ENCODE data around the gene GBP6.
"Not testable (repeated sequence)": the region's sequence is repeated elsewhere in the genome, so short reads cannot be mapped to it uniquely, and the experiment has no call there.

Gene GBP6

DNA sequence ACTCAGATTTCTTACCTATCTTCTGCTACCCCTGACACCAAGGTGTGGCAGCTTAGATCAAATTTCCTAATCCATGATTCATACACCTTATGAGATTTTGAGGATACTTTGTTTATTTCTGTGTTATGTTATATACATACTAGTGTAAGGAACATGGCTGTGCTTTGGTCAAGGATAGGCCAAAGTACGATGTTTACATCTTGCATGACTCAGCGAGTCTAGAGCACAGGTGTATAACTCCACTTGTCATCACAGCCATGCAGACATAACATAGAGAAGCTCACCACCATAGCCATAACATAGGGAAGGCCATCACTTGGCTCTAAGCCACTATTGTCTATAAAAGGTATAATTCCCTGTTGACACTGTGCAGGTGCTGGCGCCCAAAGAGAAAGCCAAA lies 61.2 kb downstream of the GBP6 start:
- no peak overlapping the region for H3K4me3 ChIP-seq (ENCODE audit: low read length)
- H4K20me1 ChIP-seq (ENCODE audit: insufficient read depth, low read length), result no peaks in the 10 kb centered on the region
- H2AFZ ChIP-seq (ENCODE audit: low read depth, low read length), result no peak overlapping the region
- no peak overlapping the region for H3K9ac ChIP-seq (ENCODE audit: low read length)
- H3K36me3 ChIP-seq (replicated peaks; ENCODE audit: low read depth, low read length), result no peaks in the 10 kb centered on the region
- H3K9me3 ChIP-seq (ENCODE audit: insufficient read depth, low read length), result no peaks in the 10 kb centered on the region
- H3K27ac ChIP-seq (ENCODE audit: low read length), result no peak overlapping the region
- TF ChIP-seq, protein P1, sequence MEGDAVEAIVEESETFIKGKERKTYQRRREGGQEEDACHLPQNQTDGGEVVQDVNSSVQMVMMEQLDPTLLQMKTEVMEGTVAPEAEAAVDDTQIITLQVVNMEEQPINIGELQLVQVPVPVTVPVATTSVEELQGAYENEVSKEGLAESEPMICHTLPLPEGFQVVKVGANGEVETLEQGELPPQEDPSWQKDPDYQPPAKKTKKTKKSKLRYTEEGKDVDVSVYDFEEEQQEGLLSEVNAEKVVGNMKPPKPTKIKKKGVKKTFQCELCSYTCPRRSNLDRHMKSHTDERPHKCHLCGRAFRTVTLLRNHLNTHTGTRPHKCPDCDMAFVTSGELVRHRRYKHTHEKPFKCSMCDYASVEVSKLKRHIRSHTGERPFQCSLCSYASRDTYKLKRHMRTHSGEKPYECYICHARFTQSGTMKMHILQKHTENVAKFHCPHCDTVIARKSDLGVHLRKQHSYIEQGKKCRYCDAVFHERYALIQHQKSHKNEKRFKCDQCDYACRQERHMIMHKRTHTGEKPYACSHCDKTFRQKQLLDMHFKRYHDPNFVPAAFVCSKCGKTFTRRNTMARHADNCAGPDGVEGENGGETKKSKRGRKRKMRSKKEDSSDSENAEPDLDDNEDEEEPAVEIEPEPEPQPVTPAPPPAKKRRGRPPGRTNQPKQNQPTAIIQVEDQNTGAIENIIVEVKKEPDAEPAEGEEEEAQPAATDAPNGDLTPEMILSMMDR (IDR thresholded peaks at IDR 0.05; ENCODE audit: low read depth, low read length), result no peak
- H3K79me2 ChIP-seq (ENCODE audit: low read length), result no peaks in the 10 kb centered on the region
- H3K4me1 ChIP-seq (ENCODE audit: low read length), result peaks cover 13% of the 10 kb centered on the region
- H3K4me2 ChIP-seq (ENCODE audit: low read length), result no peak overlapping the region
- H3K27me3 ChIP-seq (ENCODE audit: low read depth, low read length), result peaks cover 10% of the 10 kb centered on the region; the same call in 1 of the 2 replicates

GRCh38 chr1:89429062-89429461 lies 65.2 kb downstream of the GBP6 start:
- Histone ChIP-seq H4K20me1 (ENCODE audit: insufficient read depth, low read length) (no peaks in the 10 kb centered on the region), H3K9me3 (ENCODE audit: insufficient read depth, low read length) (no peaks in the 10 kb centered on the region), H3K4me2 (ENCODE audit: low read length) (peak overlapping the region; percentile 36), H3K27me3 (ENCODE audit: low read depth, low read length) (peaks cover 10% of the 10 kb centered on the region), H3K4me3 (ENCODE audit: low read length) (no peak overlapping the region), H2AFZ (ENCODE audit: low read depth, low read length) (no peak overlapping the region), H3K27ac (ENCODE audit: low read length) (no peak overlapping the region), H3K9ac (ENCODE audit: low read length) (no peak overlapping the region), H3K36me3 (replicated peaks; ENCODE audit: low read depth, low read length) (no peaks in the 10 kb centered on the region), H3K79me2 (ENCODE audit: low read length) (no peaks in the 10 kb centered on the region), H3K4me1 (ENCODE audit: low read length) (peaks cover 13% of the 10 kb centered on the region)
- no peak for TF ChIP-seq EZH2phosphoT487 (IDR thresholded peaks at IDR 0.05; ENCODE audit: low read depth)
- TF ChIP-seq, protein P1 (IDR thresholded peaks at IDR 0.05; ENCODE audit: low read depth, low read length), result no peak

DNA sequence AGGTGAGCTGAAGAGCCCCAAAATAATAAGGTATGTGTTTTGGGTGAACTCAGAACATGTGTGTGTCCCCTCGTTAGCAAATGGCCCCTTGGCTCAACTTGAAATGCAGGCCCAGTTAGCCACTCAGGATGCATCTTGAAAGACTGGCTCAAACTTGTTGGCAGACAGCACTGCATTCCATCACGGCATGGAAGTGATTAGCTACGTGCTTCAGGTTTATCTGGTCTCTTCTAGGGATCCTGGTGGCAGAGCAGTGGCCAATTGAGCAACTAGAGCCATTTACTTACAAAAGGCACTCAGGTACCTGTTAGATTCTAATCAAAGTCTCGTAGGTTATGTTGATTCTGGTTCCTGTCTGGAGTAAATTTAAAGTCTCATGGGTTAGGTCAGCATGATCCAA lies 65.8 kb downstream of the GBP6 start:
- H4K20me1 ChIP-seq (ENCODE audit: insufficient read depth, low read length); H3K79me2 ChIP-seq (ENCODE audit: low read length); H3K27ac ChIP-seq (ENCODE audit: low read length); H3K36me3 ChIP-seq (replicated peaks; ENCODE audit: low read depth, low read length); H2AFZ ChIP-seq (ENCODE audit: low read depth, low read length); H3K9me3 ChIP-seq (ENCODE audit: insufficient read depth, low read length); H3K27me3 ChIP-seq (ENCODE audit: low read depth, low read length); H3K4me3 ChIP-seq (ENCODE audit: low read length); H3K9ac ChIP-seq (ENCODE audit: low read length): not testable (repeated sequence)
- Histone ChIP-seq H3K4me1 (ENCODE audit: low read length) (peaks cover 13% of the 10 kb centered on the region), H3K4me2 (ENCODE audit: low read length) (peak overlapping the region; percentile 36)

- Histone ChIP-seq H4K20me1 (ENCODE audit: insufficient read depth, low read length) (no peaks in the 10 kb centered on the region), H3K4me2 (ENCODE audit: low read length) (no peak overlapping the region), H3K79me2 (ENCODE audit: low read length) (no peaks in the 10 kb centered on the region), H3K9ac (ENCODE audit: low read length) (no peak overlapping the region), H3K4me3 (ENCODE audit: low read length) (no peak overlapping the region), H3K4me1 (ENCODE audit: low read length) (peaks cover 12% of the 10 kb centered on the region), H3K27ac (ENCODE audit: low read length) (no peak overlapping the region), H2AFZ (ENCODE audit: low read depth, low read length) (no peak overlapping the region), H3K36me3 (replicated peaks; ENCODE audit: low read depth, low read length) (no peaks in the 10 kb centered on the region), H3K27me3 (ENCODE audit: low read depth, low read length) (no peaks in the 10 kb centered on the region; the same call in 1 of the 2 replicates), H3K9me3 (ENCODE audit: insufficient read depth, low read length) (no peaks in the 10 kb centered on the region)
- no peak for TF ChIP-seq EZH2phosphoT487 (IDR thresholded peaks at IDR 0.05; ENCODE audit: low read depth)
- TF ChIP-seq, protein P1 (IDR thresholded peaks at IDR 0.05; ENCODE audit: low read depth, low read length), result no peak
Observed at GRCh38 chr1:89433421-89433820, 69.6 kb downstream of the GBP6 start.

DNA sequence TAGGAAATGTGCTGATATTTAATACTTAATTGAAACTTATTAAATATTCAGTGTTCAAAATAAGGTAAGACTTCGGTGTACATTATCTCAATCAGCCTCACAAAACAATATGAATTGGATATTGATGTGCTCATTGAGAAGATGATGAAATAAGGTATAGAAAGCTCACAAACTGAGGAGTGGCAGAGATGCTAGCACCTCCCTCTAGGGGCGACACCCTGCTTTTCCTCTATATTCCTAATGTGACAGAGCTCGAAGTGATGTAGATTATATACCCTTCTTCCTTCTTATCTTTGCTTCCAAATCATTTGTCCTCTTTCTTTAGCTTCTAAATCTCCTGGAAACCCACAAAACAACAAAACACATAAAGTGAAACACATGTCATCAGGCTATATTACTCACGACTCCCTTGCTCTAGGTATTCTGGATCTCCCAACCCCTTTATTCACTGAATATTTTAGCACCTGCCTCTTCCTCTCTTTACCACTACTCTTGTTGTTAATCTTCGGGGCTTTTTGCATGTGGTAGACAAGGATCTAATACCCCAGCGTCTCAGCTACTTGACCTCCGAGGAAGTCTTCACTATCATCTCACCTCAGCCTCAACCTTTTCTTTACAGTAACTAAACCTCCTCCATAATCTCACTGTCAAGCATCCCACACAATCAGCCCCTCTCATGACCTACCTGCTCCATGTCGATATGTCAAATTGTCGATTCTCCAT lies 70.4 kb downstream of the GBP6 start:
- H3K9ac ChIP-seq (ENCODE audit: low read length); H2AFZ ChIP-seq (ENCODE audit: low read depth, low read length); H4K20me1 ChIP-seq (ENCODE audit: insufficient read depth, low read length); H3K4me1 ChIP-seq (ENCODE audit: low read length); H3K79me2 ChIP-seq (ENCODE audit: low read length); H3K4me2 ChIP-seq (ENCODE audit: low read length); H3K36me3 ChIP-seq (replicated peaks; ENCODE audit: low read depth, low read length); H3K9me3 ChIP-seq (ENCODE audit: insufficient read depth, low read length); H3K27ac ChIP-seq (ENCODE audit: low read length); H3K4me3 ChIP-seq (ENCODE audit: low read length); H3K27me3 ChIP-seq (ENCODE audit: low read depth, low read length): not testable (repeated sequence)

All from OCI-LY3 (cell line).